IMR-90 (cell line): ENCODE data around the gene BCS1L.

Experiments
- CTCF ChIP-seq: conservative IDR thresholded peaks from 2 replicates; pipeline ENCODE4 v1.5.1; 2012; ENCODE audit warnings: mild to moderate bottlenecking, low read depth, low read length, improper control_type of control experiment
- POLR2A ChIP-seq: IDR thresholded peaks from 2 replicates; pipeline ENCODE4 v1.6.1; 2012; ENCODE audit warnings: mild to moderate bottlenecking, low read depth, low read length

GRCh38 chr2:218642786-218643185 is 16.7 kb upstream of the BCS1L start:
- TF ChIP-seq POLR2A (no peak), CTCF (no peak)
